ENCODE measurements around the gene CTAG1B. TPM values are rescaled to one million over a fixed set of nuclear protein-coding genes. Genes with fewer than 3 reads are reported as not detected.
"Not testable (repeated sequence)": the region's sequence is repeated elsewhere in the genome, so short reads cannot be mapped to it uniquely, and the experiment has no call there.

CTAG1B gene
- total RNA-seq, 2 experiments from 2014 or later, result not detected

- no peaks in the 10 kb centered on the region for H3K4me1 ChIP-seq (ENCODE audit: insufficient read depth, low read length, poor library complexity, severe bottlenecking)
- intact Hi-C loops (cut with micrococcal nuclease; ENCODE audit: unreplicated experiment), result no loop called here
These were observed 35.8 kb upstream of the CTAG1B start for GRCh38 chrX:154654925-154655324.

GRCh38 chrX:154654372-154654771 is 35.3 kb upstream of the CTAG1B start:
- Histone ChIP-seq H3K4me3 (ENCODE audit: low read depth, low read length, poor library complexity, severe bottlenecking) (no peak overlapping the region), H3K36me3 (ENCODE audit: insufficient read depth, low read length) (no peaks in the 10 kb centered on the region), H3K9me2 (ENCODE audit: insufficient read depth, low read length) (no peaks in the 10 kb centered on the region), H3K79me2 (ENCODE audit: insufficient read depth, low read depth, low read length) (no peaks in the 10 kb centered on the region), H3K9me3 (ENCODE audit: low read length) (no peaks in the 10 kb centered on the region), H3K4me2 (ENCODE audit: low read length) (no peak overlapping the region), H3K4me1 (ENCODE audit: insufficient read depth, low read length, poor library complexity, severe bottlenecking) (no peaks in the 10 kb centered on the region), H3K27ac (ENCODE audit: low read depth, low read length, poor library complexity, severe bottlenecking) (no peak overlapping the region), H4K20me1 (ENCODE audit: insufficient read depth, low read length) (no peaks in the 10 kb centered on the region), H2AFZ (ENCODE audit: low read length) (no peak overlapping the region)
- no peak for DNase-seq (ENCODE audit: low spot score)
- BruUV-seq (replicated peaks), result no TSS peak
- CTCF ChIA-PET (ENCODE audit: unreplicated experiment), result no interaction called here
- intact Hi-C loops (cut with micrococcal nuclease; ENCODE audit: unreplicated experiment), result no loop called here
- TF ChIP-seq CTCF (conservative IDR thresholded peaks at IDR 0.05; ENCODE audit: low read length) (no peak), EZH2phosphoT487 (IDR thresholded peaks at IDR 0.05; ENCODE audit: borderline replicate concordance, low read depth, low read length) (no peak)
- POLR2A ChIA-PET, result interaction anchor here (0.6 kb wide), 1 partner anchor 265 kb away, joined by 5 read pairs; no protein-coding TSS in a partner anchor

More at GRCh38 chrX:154654925-154655324, 35.8 kb upstream of the CTAG1B start:
- TF ChIP-seq EZH2phosphoT487 (IDR thresholded peaks at IDR 0.05; ENCODE audit: borderline replicate concordance, low read depth, low read length) (no peak), CTCF (conservative IDR thresholded peaks at IDR 0.05; ENCODE audit: low read length) (no peak)
- POLR2A ChIA-PET, result no interaction called here
- H2AFZ ChIP-seq (ENCODE audit: low read length), result no peak overlapping the region
- no peaks in the 10 kb centered on the region for H3K79me2 ChIP-seq (ENCODE audit: insufficient read depth, low read depth, low read length)
- no peak overlapping the region for H3K4me2 ChIP-seq (ENCODE audit: low read length)
- H3K9me2 ChIP-seq (ENCODE audit: insufficient read depth, low read length), result no peaks in the 10 kb centered on the region
- CTCF ChIA-PET (ENCODE audit: unreplicated experiment), result no interaction called here
- H4K20me1 ChIP-seq (ENCODE audit: insufficient read depth, low read length), result no peaks in the 10 kb centered on the region
- no peaks in the 10 kb centered on the region for H3K36me3 ChIP-seq (ENCODE audit: insufficient read depth, low read length)
- H3K9me3 ChIP-seq (ENCODE audit: low read length), result no peaks in the 10 kb centered on the region
- no peak for DNase-seq (ENCODE audit: low spot score)
- H3K4me3 ChIP-seq (ENCODE audit: low read depth, low read length, poor library complexity, severe bottlenecking), result no peak overlapping the region
- no TSS peak for BruUV-seq (replicated peaks)
- no peak overlapping the region for H3K27ac ChIP-seq (ENCODE audit: low read depth, low read length, poor library complexity, severe bottlenecking)

- H2AFZ ChIP-seq (ENCODE audit: low read length); H3K79me2 ChIP-seq (ENCODE audit: insufficient read depth, low read depth, low read length); H3K36me3 ChIP-seq (ENCODE audit: insufficient read depth, low read length); intact Hi-C loops (cut with micrococcal nuclease; ENCODE audit: unreplicated experiment); H3K9me2 ChIP-seq (ENCODE audit: insufficient read depth, low read length); H3K9me3 ChIP-seq (ENCODE audit: low read length); BruUV-seq (replicated peaks); H3K4me2 ChIP-seq (ENCODE audit: low read length); H4K20me1 ChIP-seq (ENCODE audit: insufficient read depth, low read length); CTCF ChIA-PET (ENCODE audit: unreplicated experiment); DNase-seq (ENCODE audit: low spot score); H3K4me3 ChIP-seq (ENCODE audit: low read depth, low read length, poor library complexity, severe bottlenecking); POLR2A ChIA-PET; H3K27ac ChIP-seq (ENCODE audit: low read depth, low read length, poor library complexity, severe bottlenecking); H3K4me1 ChIP-seq (ENCODE audit: insufficient read depth, low read length, poor library complexity, severe bottlenecking): not testable (repeated sequence)
These were observed 34.3 kb upstream of the CTAG1B start, which contains the start of gene CTAG2 for GRCh38 chrX:154653413-154653812. TSS of gene CTAG2 (minus strand) at chrX:154653579. CDS start at chrX:154653515, 64 bp downstream.
